GM18519 (cell line): Measurements from ENCODE around the gene ZC3H18.

Experiments
- ATAC-seq: cut with Tn5 transposase; IDR thresholded peaks from one replicate; pipeline ENCODE4 v1.9.1; 2021; ENCODE audit warnings: mild to moderate bottlenecking, moderate library complexity; ENCODE audit not compliant: unreplicated experiment, low FRiP score

Gene ZC3H18

DNA sequence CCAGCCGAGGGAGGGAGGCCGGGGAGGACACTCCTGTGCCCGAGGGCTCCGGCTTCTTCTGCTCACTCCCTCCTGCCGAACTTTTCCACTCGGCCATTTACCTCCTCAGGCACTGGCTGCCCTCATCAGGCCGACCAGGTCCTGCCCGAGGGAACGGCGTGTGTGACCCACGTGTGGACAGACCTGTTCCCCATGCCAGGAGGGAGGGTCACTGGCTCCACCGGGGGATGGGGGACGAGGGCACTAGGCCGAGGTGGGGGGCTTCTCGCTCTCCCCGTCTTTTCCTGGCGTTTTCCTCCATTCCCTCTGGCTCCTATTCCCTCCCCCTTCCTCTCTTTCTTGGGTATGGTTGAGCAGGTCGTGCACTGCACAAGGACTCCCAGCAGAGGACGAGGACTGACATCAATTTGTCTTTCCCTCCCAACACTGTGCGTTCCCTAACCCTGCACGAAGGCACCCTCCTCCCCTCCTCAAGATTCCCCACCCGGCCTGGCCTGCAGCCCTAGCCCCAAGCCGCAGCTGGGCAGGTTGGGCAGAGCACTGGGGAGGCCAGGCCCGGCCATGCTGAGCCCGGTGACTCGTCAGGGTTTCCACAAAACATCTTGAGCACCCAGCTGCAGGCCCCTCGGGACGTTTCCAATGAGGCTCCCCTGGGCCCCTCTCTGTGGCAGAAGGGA is 64.9 kb downstream of the ZC3H18 start:
- ATAC-seq = no peak

GRCh38 chr16:88635671-88636319 is 65.6 kb downstream of the ZC3H18 start:
- no peak for ATAC-seq

- ATAC-seq = no peak
Observed at GRCh38 chr16:88636488-88637265, 66.5 kb downstream of the ZC3H18 start.

GRCh38 chr16:88638323-88639230 is 68.4 kb downstream of the ZC3H18 start, which contains the start of gene IL17C:
Gene IL17C, plus strand, starts transcription at chr16:88638572. Its CDS starts 70 bp downstream, at chr16:88638642.
- ATAC-seq = no peak

DNA sequence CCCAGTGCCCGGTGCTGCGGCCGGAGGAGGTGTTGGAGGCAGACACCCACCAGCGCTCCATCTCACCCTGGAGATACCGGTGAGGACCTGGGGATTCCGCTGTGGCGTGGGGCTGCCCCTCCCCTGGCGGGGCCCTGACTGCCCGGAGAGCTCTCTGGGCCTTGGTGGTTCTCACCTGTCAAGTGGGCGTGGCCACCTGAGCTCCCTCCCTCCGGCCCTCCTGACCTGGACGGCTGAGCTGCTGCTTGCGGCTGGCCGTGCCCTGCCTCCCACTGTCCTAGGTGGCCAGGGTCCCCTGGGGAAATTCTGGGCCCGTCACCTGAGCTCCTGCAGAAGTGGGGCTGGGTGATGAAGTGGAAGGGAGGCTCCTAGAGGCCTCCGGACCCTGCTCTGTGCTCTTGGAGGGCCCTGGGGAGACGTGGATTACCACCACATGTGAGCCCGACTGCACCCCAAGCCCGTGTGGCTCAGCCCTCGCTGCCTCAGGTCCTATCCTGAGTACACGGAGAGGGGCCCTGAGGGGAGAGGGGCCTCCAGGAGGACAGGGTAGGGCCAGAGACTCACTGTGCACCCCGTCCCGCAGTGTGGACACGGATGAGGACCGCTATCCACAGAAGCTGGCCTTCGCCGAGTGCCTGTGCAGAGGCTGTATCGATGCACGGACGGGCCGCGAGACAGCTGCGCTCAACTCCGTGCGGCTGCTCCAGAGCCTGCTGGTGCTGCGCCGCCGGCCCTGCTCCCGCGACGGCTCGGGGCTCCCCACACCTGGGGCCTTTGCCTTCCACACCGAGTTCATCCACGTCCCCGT is 69.2 kb downstream of the ZC3H18 start:
- ATAC-seq = no peak

DNA sequence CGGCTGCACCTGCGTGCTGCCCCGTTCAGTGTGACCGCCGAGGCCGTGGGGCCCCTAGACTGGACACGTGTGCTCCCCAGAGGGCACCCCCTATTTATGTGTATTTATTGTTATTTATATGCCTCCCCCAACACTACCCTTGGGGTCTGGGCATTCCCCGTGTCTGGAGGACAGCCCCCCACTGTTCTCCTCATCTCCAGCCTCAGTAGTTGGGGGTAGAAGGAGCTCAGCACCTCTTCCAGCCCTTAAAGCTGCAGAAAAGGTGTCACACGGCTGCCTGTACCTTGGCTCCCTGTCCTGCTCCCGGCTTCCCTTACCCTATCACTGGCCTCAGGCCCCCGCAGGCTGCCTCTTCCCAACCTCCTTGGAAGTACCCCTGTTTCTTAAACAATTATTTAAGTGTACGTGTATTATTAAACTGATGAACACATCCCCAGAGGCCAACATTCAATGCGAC is 69.9 kb downstream of the ZC3H18 start:
- ATAC-seq = no peak

GRCh38 chr16:88640498-88641247 is 70.5 kb downstream of the ZC3H18 start:
- no peak for ATAC-seq

- no peak for ATAC-seq
Observed at GRCh38 chr16:88642881-88643643, 72.9 kb downstream of the ZC3H18 start.

GRCh38 chr16:88643644-88643932 is 73.4 kb downstream of the ZC3H18 start:
- ATAC-seq = no peak

GRCh38 chr16:88645455-88645854 is 75.3 kb downstream of the ZC3H18 start:
- no peak for ATAC-seq

DNA sequence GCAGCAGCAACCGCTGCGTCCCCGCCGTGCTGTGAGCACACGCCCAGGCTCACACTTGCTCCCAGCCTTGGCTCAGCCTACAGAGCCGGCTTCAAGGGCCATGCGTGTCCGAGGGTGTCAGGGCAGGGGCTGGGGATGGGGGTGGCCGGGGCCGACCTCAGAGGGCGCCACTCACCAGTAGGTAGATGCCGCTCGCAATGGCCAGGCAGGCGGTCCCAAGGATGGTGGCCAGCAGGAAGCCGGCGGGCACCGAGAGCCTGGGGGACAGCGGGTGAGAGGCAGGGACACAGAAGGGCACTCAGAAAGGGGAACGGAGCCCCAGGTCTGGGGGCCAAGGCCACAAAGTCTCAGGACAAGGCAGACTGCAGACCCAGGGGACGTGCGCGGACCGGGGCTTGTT is 75.7 kb downstream of the ZC3H18 start:
- no peak for ATAC-seq

GRCh38 chr16:88646345-88647034 is 76.3 kb downstream of the ZC3H18 start:
- no peak for ATAC-seq

DNA sequence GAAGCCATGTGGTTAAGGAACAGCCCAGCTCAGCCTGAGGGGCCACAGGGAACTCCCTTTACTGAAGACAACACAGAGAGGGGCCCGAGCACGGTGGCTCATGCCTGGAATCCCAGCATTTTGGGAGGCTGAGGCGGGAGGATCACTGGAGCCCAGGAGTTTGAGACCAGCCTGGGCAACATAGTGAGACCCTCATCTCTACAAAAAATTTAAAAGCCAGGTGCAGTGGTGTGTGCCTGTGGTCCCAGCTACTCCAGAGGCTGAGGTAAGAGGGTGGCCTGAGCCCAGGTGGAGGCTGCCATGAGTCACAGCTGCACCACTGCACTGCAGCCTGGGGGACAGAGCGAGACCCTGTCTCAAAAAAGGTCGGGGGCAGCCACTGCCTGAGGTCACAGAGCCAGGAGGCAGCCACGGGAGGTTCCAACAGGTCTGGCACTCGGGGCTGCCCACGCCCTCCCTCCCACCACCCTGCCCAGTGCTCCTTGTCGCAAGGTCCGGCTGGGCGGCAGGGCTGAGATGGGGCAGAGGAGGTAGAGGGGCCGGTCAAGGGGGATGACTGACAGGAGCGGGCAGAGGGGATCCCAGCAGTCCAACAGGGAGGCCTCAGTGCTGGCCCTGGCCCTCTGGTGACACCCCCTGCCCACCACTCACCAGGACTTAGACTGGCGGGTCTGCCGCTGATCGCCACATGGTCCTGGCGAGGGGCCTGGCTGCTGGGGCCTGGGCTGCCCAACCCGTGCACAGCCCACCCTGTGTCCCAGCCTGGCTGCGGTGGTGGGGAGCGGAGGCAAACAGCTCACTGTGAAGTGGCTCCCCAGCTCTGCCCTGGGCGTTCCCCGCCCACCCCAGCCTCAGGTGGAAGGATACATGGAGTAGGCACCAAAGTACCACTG is 77.2 kb downstream of the ZC3H18 start:
- ATAC-seq = no peak

GRCh38 chr16:88649195-88649923 is 79.2 kb downstream of the ZC3H18 start:
- no peak for ATAC-seq

DNA sequence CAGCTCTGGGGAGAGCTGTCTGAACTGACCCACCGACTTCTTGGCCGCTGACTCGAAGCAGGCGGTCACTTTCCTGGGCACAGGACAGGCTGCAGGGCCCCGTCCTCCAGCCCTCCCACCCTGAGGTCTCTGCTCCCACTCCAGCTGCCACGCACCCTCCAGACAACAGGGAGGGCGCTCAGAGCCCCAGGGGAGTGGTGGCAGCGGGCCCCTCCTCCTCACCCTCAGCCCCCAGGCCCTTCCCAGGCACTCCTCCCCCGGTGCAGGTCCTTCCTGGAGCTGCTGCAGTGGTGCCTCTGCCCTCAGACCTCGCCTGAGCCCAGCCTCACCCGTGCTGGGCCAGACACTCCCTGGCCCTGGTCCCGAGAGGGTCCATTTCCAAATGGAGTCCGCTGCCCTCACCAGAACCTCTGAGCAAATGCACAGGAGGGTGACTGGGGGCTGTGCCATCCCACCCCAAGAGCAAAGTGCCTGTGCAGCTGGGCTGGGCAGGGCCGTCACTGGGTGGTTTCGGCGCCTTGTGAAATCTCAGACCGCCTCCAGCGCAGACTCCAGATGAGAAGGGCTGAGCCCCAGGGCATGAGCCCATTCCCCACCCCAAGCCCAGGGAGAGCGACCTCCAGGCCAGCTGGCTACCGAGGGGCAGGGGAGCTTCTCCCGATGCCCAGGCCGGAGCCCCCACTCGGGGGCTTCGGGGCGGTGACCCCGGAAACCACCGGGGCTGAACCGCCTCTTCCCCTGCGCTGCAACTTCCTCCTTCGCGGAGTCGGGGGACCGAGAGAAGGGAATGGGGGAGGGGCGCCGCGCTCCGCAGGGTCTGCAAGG is 79.9 kb downstream of the ZC3H18 start:
- no peak for ATAC-seq
